Lung (tissue), 12 donors: ENCODE measurements around the gene CCDC146. TPM values are rescaled to one million over a fixed set of nuclear protein-coding genes. Genes with fewer than 3 reads are reported as not detected.

ENCODE experiments used
- ATAC-seq: fragments of 200-7000 bp; cut with Tn5 transposase; one replicate; pipeline ENCODE4 v1.9.1; 2020; ENCODE audit warnings: moderate number of reproducible peaks; ENCODE audit not compliant: insufficient read depth, low FRiP score
- DNase-seq, 3 donors: peaks; one replicate each; pipeline ENCODE4 v3.0.0-alpha.2; 2013 to 2017
- H3K27ac ChIP-seq, 2 donors: one replicate each; pipeline ENCODE4 v1.5.1; 2013; ENCODE audit warnings: mild to moderate bottlenecking in 2 of 2, moderate library complexity in 2 of 2, control low read depth in 1 of 2, inconsistent platforms in 1 of 2, low read depth in 1 of 2, low read length in 1 of 2
- H3K27me3 ChIP-seq, 3 donors: one replicate each; pipeline ENCODE4 v1.5.1; 2013; ENCODE audit warnings: low read length in 2 of 3; ENCODE audit not compliant: control insufficient read depth in 3 of 3, insufficient read depth in 3 of 3
- H3K36me3 ChIP-seq, 4 donors: one replicate each; pipeline ENCODE4 v1.5.1; 2013; ENCODE audit warnings: low read length in 4 of 4, mild to moderate bottlenecking in 1 of 4, moderate library complexity in 1 of 4; ENCODE audit not compliant: control insufficient read depth in 4 of 4, insufficient read depth in 4 of 4
- H3K4me1 ChIP-seq, 5 donors: one replicate each; pipeline ENCODE4 v1.5.1; 2013; ENCODE audit warnings: low read length in 5 of 5, mild to moderate bottlenecking in 2 of 5, moderate library complexity in 1 of 5; ENCODE audit not compliant: control insufficient read depth in 5 of 5, insufficient read depth in 5 of 5
- H3K4me3 ChIP-seq: one replicate; pipeline ENCODE4 v1.5.1; 2013; ENCODE audit warnings: mild to moderate bottlenecking, control low read depth, moderate library complexity
- H3K9ac ChIP-seq, 2 donors: one replicate each; pipeline ENCODE4 v1.5.1; 2013; ENCODE audit warnings: low read length in 2 of 2, control low read depth in 1 of 2; ENCODE audit not compliant: insufficient read depth in 1 of 2
- H3K9me3 ChIP-seq, 4 donors: one replicate each; pipeline ENCODE4 v1.5.1; 2013; ENCODE audit warnings: low read length in 3 of 4, mild to moderate bottlenecking in 1 of 4, moderate library complexity in 1 of 4; ENCODE audit not compliant: control insufficient read depth in 4 of 4, insufficient read depth in 3 of 4
- WGBS, 2 donors: extraction: QIAGEN DNeasy Blood & Tissue Kit; methylation state at CpG; one replicate each; pipeline ENCODE4 v1.1.7; 2013; 5-methylcytosine and 5-hydroxymethylcytosine counted together
- polyA plus RNA-seq, 2 donors: library from polyadenylated mRNA; stranded (reverse); fragments of 200-250 nt; gene quantifications; one replicate each; pipeline ENCODE4 v1.2.1, GENCODE V29; 2013
- total RNA-seq, 2 donors: library from RNA; depleted of rRNA in 1 of 2; stranded (reverse); fragments of >200 nt in 1 of 2; gene quantifications; one replicate each; pipeline ENCODE4 v1.2.1, GENCODE V29; 2014 to 2021
- TF ChIP-seq, protein P1 (sequence below): IDR thresholded peaks from 2 replicates; pipeline ENCODE4 v1.5.1; 2012; ENCODE audit warnings: mild to moderate bottlenecking; ENCODE audit errors: control extremely low read depth, extremely low read depth
- donor health status: control.
- donor health status: control.
- donor health status: Bipolar disorder and iron deficiency.
- donor health status: healthy.
- donor health status: DM: yes; HTN: yes; CAD: no.

The CCDC146 gene
- total and polyA plus RNA-seq, 4 donors, result 8.4 to 29.6 (median 17.4) TPM

DNA sequence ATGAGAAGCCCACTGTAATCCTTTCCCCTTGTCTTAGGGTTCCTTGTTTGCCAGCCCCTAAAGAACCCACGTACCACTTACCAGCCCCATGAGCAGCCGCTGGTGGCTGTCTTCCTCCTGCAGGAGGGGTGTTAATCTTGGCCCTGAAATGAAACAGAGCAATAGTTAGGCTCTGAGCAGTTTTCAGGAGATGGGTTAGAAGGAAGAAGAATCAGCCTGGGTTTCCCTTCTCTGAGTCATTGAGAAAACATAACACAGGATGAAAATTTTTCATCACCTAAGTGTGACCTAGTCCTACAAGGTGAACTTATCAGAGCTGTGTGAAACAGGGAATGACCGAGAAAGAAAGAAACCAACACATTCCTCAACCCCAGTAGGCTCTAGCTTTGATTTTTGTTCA lies 203.7 kb downstream of the CCDC146 start:
- no peak for ATAC-seq
- WGBS, 2 donors, result 78 to 90% methylated on average over 3 of the region's 3 CpGs
- DNase-seq, result no peak
- Histone ChIP-seq H3K4me3 (no peak overlapping the region), H3K36me3 (peaks cover 0 to 4% (median 0%) of the 10 kb centered on the region in 4 donors), H3K27me3 (no peaks in the 10 kb centered on the region), H3K9ac (no peak overlapping the region), H3K27ac (no peak overlapping the region), H3K9me3 (no peaks in the 10 kb centered on the region), H3K4me1 (peaks cover 0 to 11% (median 3%) of the 10 kb centered on the region in 5 donors)
- TF ChIP-seq, protein P1, sequence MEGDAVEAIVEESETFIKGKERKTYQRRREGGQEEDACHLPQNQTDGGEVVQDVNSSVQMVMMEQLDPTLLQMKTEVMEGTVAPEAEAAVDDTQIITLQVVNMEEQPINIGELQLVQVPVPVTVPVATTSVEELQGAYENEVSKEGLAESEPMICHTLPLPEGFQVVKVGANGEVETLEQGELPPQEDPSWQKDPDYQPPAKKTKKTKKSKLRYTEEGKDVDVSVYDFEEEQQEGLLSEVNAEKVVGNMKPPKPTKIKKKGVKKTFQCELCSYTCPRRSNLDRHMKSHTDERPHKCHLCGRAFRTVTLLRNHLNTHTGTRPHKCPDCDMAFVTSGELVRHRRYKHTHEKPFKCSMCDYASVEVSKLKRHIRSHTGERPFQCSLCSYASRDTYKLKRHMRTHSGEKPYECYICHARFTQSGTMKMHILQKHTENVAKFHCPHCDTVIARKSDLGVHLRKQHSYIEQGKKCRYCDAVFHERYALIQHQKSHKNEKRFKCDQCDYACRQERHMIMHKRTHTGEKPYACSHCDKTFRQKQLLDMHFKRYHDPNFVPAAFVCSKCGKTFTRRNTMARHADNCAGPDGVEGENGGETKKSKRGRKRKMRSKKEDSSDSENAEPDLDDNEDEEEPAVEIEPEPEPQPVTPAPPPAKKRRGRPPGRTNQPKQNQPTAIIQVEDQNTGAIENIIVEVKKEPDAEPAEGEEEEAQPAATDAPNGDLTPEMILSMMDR, result no peak

DNA sequence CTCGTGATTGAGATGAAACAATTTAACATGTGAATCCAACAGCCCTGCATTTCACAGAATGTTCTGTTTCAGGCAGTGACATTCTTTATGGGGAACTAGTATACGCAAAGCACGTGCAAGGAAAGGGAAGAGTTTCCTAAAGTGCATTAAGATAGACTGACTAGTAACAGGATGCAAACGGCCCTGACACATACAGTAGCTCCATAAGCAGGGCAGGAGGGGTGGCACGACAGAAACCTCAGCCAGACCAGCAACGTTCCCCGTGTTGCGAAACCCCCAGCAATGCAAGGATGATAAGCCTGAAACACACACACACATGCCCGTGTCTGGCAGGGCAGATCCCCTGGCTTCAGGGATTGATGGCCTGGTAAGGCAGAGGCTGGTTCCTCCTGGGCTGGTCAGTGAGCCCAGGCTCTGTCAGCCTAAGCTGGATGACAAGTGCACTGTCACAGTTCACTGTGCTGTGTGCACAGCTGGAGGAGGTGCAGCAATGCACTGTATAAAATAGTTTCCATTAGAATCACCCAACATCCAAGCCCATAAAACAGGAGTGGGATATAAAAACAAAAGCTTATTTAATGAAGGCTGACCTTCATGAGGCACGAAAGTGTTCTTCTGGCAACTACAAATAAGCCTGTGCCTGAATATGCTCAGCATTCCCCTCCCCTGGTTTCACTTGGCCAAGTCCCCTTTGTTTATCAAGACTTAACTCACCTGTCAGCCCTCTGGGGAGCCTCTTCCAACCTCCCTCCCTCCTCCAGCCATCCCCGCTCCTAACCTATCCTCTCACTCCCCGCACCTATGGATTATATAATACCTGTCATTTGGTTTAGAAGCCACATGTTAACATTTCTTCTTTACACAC lies 204.9 kb downstream of the CCDC146 start:
- Histone ChIP-seq H3K27me3 (no peaks in the 10 kb centered on the region), H3K36me3 (no peaks in the 10 kb centered on the region), H3K9me3 (no peaks in the 10 kb centered on the region), H3K9ac (no peak overlapping the region), H3K4me3 (no peak overlapping the region), H3K4me1 (peaks cover 0 to 11% (median 3%) of the 10 kb centered on the region in 5 donors), H3K27ac (no peak overlapping the region)
- DNase-seq (peak in 1 of 3 donors; percentile 29), ATAC-seq (no peak)
- TF ChIP-seq, protein P1, result no peak
- 39 to 49% methylated on average over 12 of the region's 12 CpGs for WGBS, 2 donors

DNA sequence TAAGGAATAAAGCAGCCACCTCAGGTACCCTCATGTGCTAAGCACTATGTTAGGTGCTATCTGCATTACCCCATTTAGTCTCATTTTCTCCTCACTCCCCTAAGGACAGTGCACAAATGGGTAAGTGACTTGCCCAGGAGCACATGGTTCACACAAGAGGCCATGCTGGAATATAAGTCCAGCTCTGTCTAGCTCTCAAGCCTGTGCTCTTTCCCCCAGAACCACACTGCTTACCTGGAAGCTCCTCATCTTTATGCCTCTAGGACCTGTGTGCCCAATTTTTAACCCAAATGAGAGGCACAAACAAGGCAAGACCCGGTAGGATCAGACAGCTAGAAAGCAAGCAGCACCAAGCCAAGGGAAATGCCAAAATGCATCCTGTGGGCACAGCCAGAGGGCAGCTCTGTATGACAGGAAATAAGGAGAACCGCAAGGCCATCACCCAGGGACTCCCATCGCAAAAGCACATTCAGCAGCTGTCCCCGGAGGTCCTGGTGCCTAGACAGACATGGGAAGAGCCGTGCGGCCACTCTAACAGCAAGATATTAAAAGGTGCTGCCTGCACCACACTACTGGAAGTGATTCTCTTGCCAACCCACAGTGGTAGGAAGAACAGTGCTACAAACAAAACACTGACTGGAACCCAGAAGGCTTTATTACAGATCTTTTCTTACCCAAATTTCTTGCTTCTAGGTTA lies 205.7 kb downstream of the CCDC146 start:
- H3K27me3 ChIP-seq, result no peaks in the 10 kb centered on the region
- H3K9me3 ChIP-seq, result no peaks in the 10 kb centered on the region
- 33 to 42% methylated on average over 6 of the region's 6 CpGs for WGBS, 2 donors
- no peak for DNase-seq
- peaks cover 0 to 11% (median 3%) of the 10 kb centered on the region in 5 donors for H3K4me1 ChIP-seq
- H3K9ac ChIP-seq, result no peak overlapping the region
- H3K4me3 ChIP-seq, result no peak overlapping the region
- ATAC-seq, result no peak
- H3K36me3 ChIP-seq, result no peaks in the 10 kb centered on the region
- TF ChIP-seq, protein P1, result no peak
- H3K27ac ChIP-seq, result peak overlapping the region in 1 of 2 donors; percentile 43
